Activated CD8-positive, alpha-beta memory T cell treated with anti-CD3 and anti-CD28 coated beads for 4 hours (primary cell): ENCODE results near the gene SGIP1.
"Not testable (repeated sequence)": the region's sequence is repeated elsewhere in the genome, so short reads cannot be mapped to it uniquely, and the experiment has no call there.

Source experiments
- DNase-seq, 2 donors: peaks; one replicate each; pipeline ENCODE4 v3.0.0-alpha.2; 2020; ENCODE audit warnings: low read depth in 2 of 2

Gene SGIP1

GRCh38 chr1:66556161-66556611, 22.2 kb downstream of the SGIP1 start:
- DNase-seq: no peak

GRCh38 chr1:66557157-66557556, 23.2 kb downstream of the SGIP1 start:
- no peak for DNase-seq

GRCh38 chr1:66559517-66559916, 25.6 kb downstream of the SGIP1 start:
- no peak for DNase-seq

- DNase-seq: no peak
Observed at GRCh38 chr1:66562561-66562960, 28.6 kb downstream of the SGIP1 start.

GRCh38 chr1:66563094-66563800, 29.3 kb downstream of the SGIP1 start:
- no peak for DNase-seq

GRCh38 chr1:66563941-66564630, 30.1 kb downstream of the SGIP1 start:
- no peak for DNase-seq

GRCh38 chr1:66570196-66570595, 36.2 kb downstream of the SGIP1 start:
- DNase-seq: no peak

GRCh38 chr1:66571789-66572188, 37.8 kb downstream of the SGIP1 start:
- no peak for DNase-seq

GRCh38 chr1:66575739-66576138, 41.8 kb downstream of the SGIP1 start:
- DNase-seq: no peak

- no peak for DNase-seq
Observed at GRCh38 chr1:66576645-66577044, 42.7 kb downstream of the SGIP1 start.

GRCh38 chr1:66578841-66579240, 44.9 kb downstream of the SGIP1 start:
- no peak for DNase-seq

- no peak for DNase-seq
Observed at GRCh38 chr1:66580081-66580480, 46.1 kb downstream of the SGIP1 start.

- DNase-seq: no peak
Observed at GRCh38 chr1:66583021-66583420, 49.1 kb downstream of the SGIP1 start.

- DNase-seq: no peak
Observed at GRCh38 chr1:66585002-66585401, 51.0 kb downstream of the SGIP1 start.

- no peak for DNase-seq
Observed at GRCh38 chr1:66589326-66589725, 55.4 kb downstream of the SGIP1 start.

- DNase-seq: not testable (repeated sequence)
Observed at GRCh38 chr1:66592106-66592507, 58.2 kb downstream of the SGIP1 start.

GRCh38 chr1:66596191-66596590, 62.2 kb downstream of the SGIP1 start:
- DNase-seq: no peak

- no peak for DNase-seq
Observed at GRCh38 chr1:66597500-66597899, 63.5 kb downstream of the SGIP1 start.

GRCh38 chr1:66598670-66599069, 64.7 kb downstream of the SGIP1 start:
- no peak for DNase-seq

GRCh38 chr1:66599346-66599745, 65.4 kb downstream of the SGIP1 start:
- no peak for DNase-seq

- DNase-seq: no peak
Observed at GRCh38 chr1:66599899-66600737, 66.2 kb downstream of the SGIP1 start.

- DNase-seq: no peak
Observed at GRCh38 chr1:66605419-66605997, 71.6 kb downstream of the SGIP1 start.
